ENCODE measurements around the gene SMIM24.
"Not testable (repeated sequence)": the region's sequence is repeated elsewhere in the genome, so short reads cannot be mapped to it uniquely, and the experiment has no call there.

SMIM24 gene

GRCh38 chr19:3513229-3514140 lies 33.2 kb upstream of the SMIM24 start:
- no peak for DNase-seq

DNA sequence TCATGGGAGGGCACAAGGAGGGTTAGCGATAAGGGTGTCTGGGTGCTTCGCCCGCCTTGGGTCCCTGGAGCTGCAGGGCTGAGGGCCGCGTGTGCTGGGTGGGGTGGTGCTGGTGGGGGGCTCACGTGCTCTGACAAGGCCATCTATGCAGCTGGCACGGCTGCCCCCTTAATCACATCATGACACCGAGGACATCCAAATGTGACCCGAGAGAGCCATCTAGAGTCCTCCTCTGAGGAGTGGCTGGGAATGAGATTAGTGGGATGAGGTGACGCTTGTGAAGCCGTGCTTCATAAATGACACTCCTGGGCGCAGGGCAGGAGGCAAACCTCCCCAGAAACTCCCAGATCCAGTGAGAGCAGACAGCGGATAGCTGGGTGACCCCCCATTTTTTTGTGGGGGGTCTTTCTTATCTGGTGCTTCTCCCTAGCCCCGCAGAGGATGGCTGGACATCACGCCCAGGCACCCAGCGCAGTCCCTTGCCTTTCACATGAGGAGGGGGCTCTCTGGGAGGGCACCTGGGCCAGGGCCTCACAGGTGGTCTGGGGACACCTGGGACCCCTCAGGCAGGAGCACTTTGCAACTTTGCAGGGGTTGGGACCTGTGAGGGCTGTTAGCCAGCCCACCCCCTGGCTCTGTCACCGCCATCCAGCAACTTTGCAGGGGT lies 32.4 kb upstream of the SMIM24 start:
- no peak for DNase-seq

GRCh38 chr19:3511506-3512251 lies 31.4 kb upstream of the SMIM24 start:
- DNase-seq, result no peak

GRCh38 chr19:3510727-3511126 lies 30.4 kb upstream of the SMIM24 start:
- DNase-seq, result no peak

GRCh38 chr19:3509566-3509989 lies 29.3 kb upstream of the SMIM24 start:
- no peak for DNase-seq

GRCh38 chr19:3508771-3509535 lies 28.6 kb upstream of the SMIM24 start:
- no peak for DNase-seq

DNA sequence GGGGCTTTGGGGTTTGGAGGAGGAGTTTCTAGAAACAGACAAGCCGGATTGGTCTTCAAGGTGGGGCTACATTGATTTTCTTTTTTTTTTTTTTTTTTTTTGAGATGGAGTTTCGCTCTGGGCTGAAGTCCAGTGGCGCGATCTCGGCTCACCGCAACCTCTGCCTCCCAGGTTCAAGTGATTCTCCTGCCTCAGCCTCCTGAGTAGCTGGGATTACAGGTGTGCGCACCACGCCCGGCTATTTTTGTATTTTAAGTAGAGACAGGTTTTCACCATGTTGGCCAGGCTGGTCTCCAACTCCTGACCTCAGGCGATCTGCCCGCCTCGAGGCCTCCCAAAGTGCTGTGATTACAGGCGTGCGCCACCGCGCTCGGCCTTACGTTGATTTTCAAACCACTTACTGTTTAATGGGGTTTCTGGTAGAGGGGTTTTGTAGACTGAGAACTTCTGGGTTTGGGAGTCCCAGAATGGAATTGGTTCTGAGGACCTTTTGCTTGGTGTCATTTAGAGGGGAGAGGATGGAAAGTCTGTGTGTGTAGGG lies 27.9 kb upstream of the SMIM24 start:
- DNase-seq, result not testable (repeated sequence)

DNA sequence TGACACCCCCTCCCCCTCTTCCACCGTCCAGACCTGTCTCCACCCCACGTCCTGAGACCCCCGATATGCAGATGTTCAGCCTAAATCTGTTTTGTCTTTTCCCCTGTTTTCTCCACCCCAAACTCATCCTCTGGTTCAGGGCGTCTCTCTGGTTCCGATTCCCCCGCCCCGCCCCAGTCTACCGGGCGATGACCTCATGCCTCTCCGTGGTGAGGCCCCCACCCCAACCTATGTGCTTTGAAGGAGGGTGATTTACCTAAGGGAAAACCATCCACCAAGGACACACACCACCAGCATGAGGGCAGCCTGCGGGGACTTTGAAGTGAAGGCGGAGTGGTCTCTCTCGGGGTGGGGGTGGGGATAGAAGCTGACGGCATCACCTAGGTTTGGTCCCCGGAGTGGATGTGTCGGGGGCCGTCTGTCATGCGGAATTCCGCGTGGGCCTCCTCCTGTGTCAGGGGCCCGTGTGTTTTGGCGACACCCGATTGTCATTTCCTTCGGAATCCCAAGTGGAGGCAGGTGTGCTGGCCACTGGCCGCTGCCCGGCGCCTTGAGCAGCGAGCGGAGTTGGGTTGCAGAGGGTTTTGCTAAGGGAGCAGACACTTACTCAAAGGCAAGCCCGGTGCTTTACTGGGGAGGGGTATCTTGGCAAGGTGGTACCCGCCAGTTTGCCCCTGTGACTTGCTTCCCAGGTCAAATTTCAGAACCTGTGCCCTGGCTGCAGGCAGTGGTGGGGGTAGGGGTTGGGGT lies 27.2 kb upstream of the SMIM24 start:
- DNase-seq, result no peak

GRCh38 chr19:3506384-3507340 lies 26.3 kb upstream of the SMIM24 start:
- no peak for DNase-seq

GRCh38 chr19:3505598-3506383 lies 25.5 kb upstream of the SMIM24 start, which contains the start of gene FZR1:
TSS of gene FZR1 (plus strand) at chr19:3506311. CDS start at chr19:3522990, 16,679 bp downstream.
- peak; percentile 99 for DNase-seq

DNA sequence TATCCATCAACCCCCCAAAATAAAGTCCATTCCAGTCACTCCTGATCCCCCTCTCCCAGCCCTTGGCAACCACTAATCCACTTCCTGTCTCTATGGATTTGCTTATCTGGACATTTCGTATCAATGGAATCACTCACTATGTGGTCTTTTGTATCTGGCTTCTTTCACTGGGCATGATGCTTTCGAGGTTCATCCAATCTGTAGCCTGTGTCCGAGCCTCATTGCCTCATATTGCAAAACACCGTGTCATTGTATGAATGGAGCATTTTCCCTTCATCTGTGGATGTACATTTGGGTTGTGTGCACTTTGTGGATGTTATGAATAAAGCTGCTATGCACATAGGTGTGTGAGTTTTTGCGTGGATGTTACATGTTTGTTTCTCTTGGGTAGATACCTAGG lies 24.4 kb upstream of the SMIM24 start:
- DNase-seq, result no peak

GRCh38 chr19:3503036-3503572 lies 22.8 kb upstream of the SMIM24 start:
- DNase-seq, result no peak

DNA sequence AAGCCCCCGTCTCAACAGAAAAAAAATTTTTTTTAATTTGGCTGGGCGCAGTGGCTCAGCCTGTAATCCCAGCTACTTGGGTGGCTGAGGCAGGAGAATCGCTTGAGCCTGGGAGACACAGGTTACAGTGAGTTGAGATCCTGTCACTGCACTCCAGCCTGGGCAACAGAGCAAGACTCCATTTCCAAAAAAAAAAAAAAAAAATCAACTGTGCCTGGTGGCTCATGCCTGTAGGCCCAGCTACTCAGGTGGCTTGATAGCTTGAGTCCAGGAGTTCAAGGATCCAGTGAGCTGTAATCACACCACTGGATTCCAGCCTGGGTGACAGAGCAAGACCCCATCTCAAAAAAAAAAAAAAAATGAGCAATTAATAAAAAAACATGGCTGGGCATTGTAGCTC lies 21.5 kb upstream of the SMIM24 start:
- DNase-seq, result no peak

GRCh38 chr19:3500429-3501101 lies 20.2 kb upstream of the SMIM24 start, which contains the start of gene DOHH:
TSS of gene DOHH (minus strand) at chr19:3500674. CDS start at chr19:3496814, 3,860 bp downstream.
- DNase-seq, result peak; percentile 92

GRCh38 chr19:3499738-3500428 lies 19.6 kb upstream of the SMIM24 start:
- DNase-seq, result no peak

DNA sequence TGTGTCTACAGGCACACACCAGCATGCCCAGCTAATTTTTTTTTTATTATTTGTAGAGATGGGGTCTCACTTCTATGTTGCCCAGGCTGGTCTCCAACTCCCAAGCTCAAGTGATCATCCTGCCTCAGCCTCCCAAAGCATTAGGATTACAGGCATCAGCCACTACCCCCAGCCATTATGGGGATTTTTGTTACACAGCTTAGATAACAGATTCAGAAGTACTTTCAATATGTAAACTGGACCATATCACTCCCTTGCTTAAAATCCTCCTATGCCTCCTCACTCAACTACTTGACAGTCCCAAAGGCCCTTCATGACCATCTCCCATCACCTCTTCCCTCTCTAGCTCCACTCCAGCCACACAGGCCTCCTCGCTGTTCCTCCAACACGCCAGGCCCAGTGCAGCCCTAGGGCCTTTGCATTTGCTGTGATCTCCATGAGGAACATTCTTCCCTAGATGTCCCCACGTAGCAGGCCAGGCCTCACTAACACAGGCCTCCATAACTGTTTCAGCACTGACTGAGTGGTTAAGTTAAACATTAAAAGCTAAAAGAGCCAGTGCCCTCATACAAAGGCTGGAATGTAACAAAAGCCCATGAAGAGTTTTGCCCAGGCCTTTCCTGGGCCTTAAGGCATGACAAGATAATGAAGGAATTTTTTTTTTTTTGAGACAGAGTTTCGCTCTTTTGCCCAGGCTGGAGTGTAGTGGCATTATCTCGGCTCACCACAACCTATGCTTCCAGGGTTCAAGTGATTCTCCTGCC lies 17.6 kb upstream of the SMIM24 start:
- DNase-seq, result no peak

Data from activated T-cell treated with anti-CD3 and anti-CD28 coated beads for 4 hours (primary cell).